ENCODE results near the gene CD8B. TPM values are rescaled to one million over a fixed set of nuclear protein-coding genes. Genes with fewer than 3 reads are reported as not detected.

CD8B gene
- total and polyA plus RNA-seq, 2 experiments from 2014 or later, result 0.31 to 0.63 TPM

GRCh38 chr2:86783615-86784339 is 77.9 kb downstream of the CD8B start:
- H2AFZ ChIP-seq, result no peak overlapping the region
- no peak overlapping the region for H3K27ac Mint-ChIP-seq
- TF ChIP-seq EZH2phosphoT487 (IDR thresholded peaks at IDR 0.05; ENCODE audit: unreplicated experiment) (no peak), JUNB (IDR thresholded peaks at IDR 0.05; ENCODE audit: unreplicated experiment) (no peak), ZNF462 (CRISPR knock-in tag; IDR thresholded peaks at IDR 0.05) (no peak), STAT1 (IDR thresholded peaks at IDR 0.05; ENCODE audit: unreplicated experiment) (no peak), NANOG (IDR thresholded peaks at IDR 0.05; ENCODE audit: borderline replicate concordance) (no peak), CTCF (conservative IDR thresholded peaks at IDR 0.05; ENCODE audit: low read depth in 2 of 2) (no peak), REST (IDR thresholded peaks at IDR 0.05; ENCODE audit: unreplicated experiment) (no peak), POLR2AphosphoS5 (IDR thresholded peaks at IDR 0.05; ENCODE audit: low read depth) (no peak), CREB1 (CRISPR knock-in tag; IDR thresholded peaks at IDR 0.05; ENCODE audit: low read depth) (no peak), ZNF331 (CRISPR knock-in tag; IDR thresholded peaks at IDR 0.05; ENCODE audit: low read depth) (no peak), ETS1 (IDR thresholded peaks at IDR 0.05) (no peak), ZNF114 (CRISPR knock-in tag; IDR thresholded peaks at IDR 0.05) (no peak), EZH2 (IDR thresholded peaks at IDR 0.05; ENCODE audit: low read depth, unreplicated experiment) (no peak)

More at GRCh38 chr2:86783615-86784339, 77.9 kb downstream of the CD8B start:
- H3K27ac ChIP-seq (ENCODE audit: low read depth), result no peak overlapping the region
- ATAC-seq, result no peak
- H3K79me2 ChIP-seq (replicated peaks; ENCODE audit: insufficient read depth), result no peaks in the 10 kb centered on the region
- no peaks in the 10 kb centered on the region for H3K36me3 Mint-ChIP-seq (ENCODE audit: low read depth)
- H3K27me3 Mint-ChIP-seq (ENCODE audit: insufficient read depth, low read depth, poor library complexity), result peaks cover 18% of the 10 kb centered on the region
- H4K20me1 ChIP-seq (replicated peaks; ENCODE audit: insufficient read depth), result no peaks in the 10 kb centered on the region
- H3K4me3 Mint-ChIP-seq, result no peak overlapping the region
- peaks cover 3% of the 10 kb centered on the region; the same call in 1 of the 3 replicates for H3K9me3 Mint-ChIP-seq
- H3K4me3 ChIP-seq, result no peak overlapping the region
- no peaks in the 10 kb centered on the region for H3K36me3 ChIP-seq (ENCODE audit: insufficient read depth)
- H3K4me2 ChIP-seq, result no peak overlapping the region
- H3F3A ChIP-seq (replicated peaks; ENCODE audit: low read depth), result no peaks in the 10 kb centered on the region
- H3K4me1 ChIP-seq (ENCODE audit: insufficient read depth), result no peaks in the 10 kb centered on the region
- no peaks in the 10 kb centered on the region for H3K9me2 ChIP-seq (ENCODE audit: insufficient read depth)
- peaks cover 21% of the 10 kb centered on the region for H3K27me3 ChIP-seq (ENCODE audit: insufficient read depth)
- H3K4me1 Mint-ChIP-seq, result peaks cover 3% of the 10 kb centered on the region; the same call in 2 of the 3 replicates
- DNase-seq (ENCODE audit: low spot score), result no peak

All from GM23338 (cell line).